IMR-90 (cell line): Measurements from ENCODE around the gene XPR1. TPM values are rescaled to one million over a fixed set of nuclear protein-coding genes. Genes with fewer than 3 reads are reported as not detected.

ENCODE experiments used
- ATAC-seq: fragments of 200-7000 bp; cut with Tn5 transposase; 2 replicates; pipeline ENCODE4 v1.9.1; 2020; ENCODE audit warnings: low read depth, mild to moderate bottlenecking, moderate library complexity
- BruUV-seq: library from RNA; stranded (reverse); fragments of 400-500 nt; replicated peaks from 2 replicates; lab custom pipeline; 2021; lab: Mats Ljungman, UMichigan
- CTCF ChIA-PET: fragments of 300-600 bp; formaldehyde crosslinking; extraction: SDS; loops from one replicate; lab custom pipeline; 2021; ENCODE audit warnings: antibody characterized with exemption; lab: Yijun Ruan, JAX
- POLR2A ChIA-PET: fragments of 300-600 bp; sonication (Branson Sonifier 250); formaldehyde crosslinking; loops from one replicate; lab custom pipeline; 2022; ENCODE audit warnings: antibody characterized with exemption; ENCODE audit not compliant: unreplicated experiment; lab: Charles Lee
- DNase-seq: peaks from one replicate; pipeline ENCODE4 v3.0.0; 2013
- H2AFZ ChIP-seq: replicated peaks from 2 replicates; pipeline ENCODE3; 2013; ENCODE audit warnings: low read length, mild to moderate bottlenecking; ENCODE audit not compliant: poor library complexity
- H2AK5ac ChIP-seq: 2 replicates; pipeline ENCODE4 v1.6.1; 2013; ENCODE audit warnings: low read depth, low read length, inconsistent platforms
- H2AK9ac ChIP-seq: replicated peaks from 2 replicates; pipeline ENCODE3; 2013; ENCODE audit warnings: mild to moderate bottlenecking, low read depth, low read length, moderate library complexity; ENCODE audit not compliant: poor library complexity
- H2BK120ac ChIP-seq: 2 replicates; pipeline ENCODE4 v1.6.1; 2013; ENCODE audit warnings: low read depth, low read length, inconsistent platforms
- H2BK15ac ChIP-seq: 3 replicates; pipeline ENCODE4 v1.6.1; 2013; ENCODE audit warnings: low read depth, low read length, inconsistent platforms
- H2BK20ac ChIP-seq: 2 replicates; pipeline ENCODE4 v1.6.1; 2013; ENCODE audit warnings: low read depth, mild to moderate bottlenecking, inconsistent platforms, low read length, moderate library complexity
- H2BK5ac ChIP-seq: 2 replicates; pipeline ENCODE4 v1.6.1; 2013; ENCODE audit warnings: mild to moderate bottlenecking, low read depth, low read length, inconsistent platforms; ENCODE audit not compliant: poor library complexity, severe bottlenecking
- H3K14ac ChIP-seq: replicated peaks from 2 replicates; pipeline ENCODE4 v1.6.1; 2013; ENCODE audit warnings: low read depth, low read length, inconsistent platforms
- H3K18ac ChIP-seq: 2 replicates; pipeline ENCODE4 v1.6.1; 2013; ENCODE audit warnings: low read depth, low read length, control low read depth
- H3K23ac ChIP-seq: 2 replicates; pipeline ENCODE4 v1.6.1; 2013; ENCODE audit warnings: low read depth, low read length, inconsistent platforms
- H3K27ac ChIP-seq: 2 replicates; pipeline ENCODE4 v1.5.1; 2013; ENCODE audit warnings: mild to moderate bottlenecking, control low read depth, low read length; ENCODE audit not compliant: insufficient read depth
- H3K27me3 ChIP-seq: 2 replicates; pipeline ENCODE4 v1.6.1; 2013; ENCODE audit warnings: low read length; ENCODE audit not compliant: control insufficient read depth, insufficient read depth
- H3K36me3 ChIP-seq: 2 replicates; pipeline ENCODE4 v1.6.1; 2013; ENCODE audit warnings: low read length, mixed read lengths; ENCODE audit not compliant: control insufficient read depth, insufficient read depth
- H3K4ac ChIP-seq: 2 replicates; pipeline ENCODE4 v1.6.1; 2013; ENCODE audit warnings: low read depth, low read length, inconsistent platforms
- H3K4me1 ChIP-seq: 2 replicates; pipeline ENCODE4 v1.6.1; 2013; ENCODE audit warnings: low read length, mixed read lengths; ENCODE audit not compliant: control insufficient read depth, insufficient read depth
- H3K4me2 ChIP-seq: 2 replicates; pipeline ENCODE4 v1.6.1; 2013; ENCODE audit warnings: low read depth, mild to moderate bottlenecking, control low read depth, low read length, moderate library complexity
- H3K4me3 ChIP-seq: 2 replicates; pipeline ENCODE4 v1.5.1; 2013; ENCODE audit warnings: low read depth, mild to moderate bottlenecking, control low read depth, low read length, moderate library complexity; ENCODE audit not compliant: insufficient read depth
- H3K56ac ChIP-seq: 2 replicates; pipeline ENCODE4 v1.6.1; 2013; ENCODE audit warnings: low read length, inconsistent platforms; ENCODE audit not compliant: insufficient read depth; ENCODE audit errors: extremely low read depth
- H3K79me1 ChIP-seq, 2 experiments: 2 replicates each; pipeline ENCODE4 v1.6.1; 2013; ENCODE audit warnings: low read length in 2 of 2, inconsistent platforms in 1 of 2, low read depth in 1 of 2
- H3K9ac ChIP-seq: 2 replicates; pipeline ENCODE4 v1.6.1; 2013; ENCODE audit warnings: low read depth, low read length, control low read depth
- H3K9me1 ChIP-seq: 2 replicates; pipeline ENCODE4 v1.6.1; 2013; ENCODE audit warnings: low read length, inconsistent platforms; ENCODE audit not compliant: insufficient read depth
- H3K9me3 ChIP-seq: 2 replicates; pipeline ENCODE4 v1.6.1; 2013; ENCODE audit warnings: low read length; ENCODE audit not compliant: control insufficient read depth, insufficient read depth
- H4K20me1 ChIP-seq: 2 replicates; pipeline ENCODE4 v1.6.1; 2013; ENCODE audit warnings: low read length, inconsistent platforms; ENCODE audit not compliant: insufficient read depth
- H4K5ac ChIP-seq: 2 replicates; pipeline ENCODE4 v1.6.1; 2013; ENCODE audit warnings: mild to moderate bottlenecking, low read depth, low read length, control low read depth
- H4K8ac ChIP-seq, 2 experiments: 2 replicates each; pipeline ENCODE4 v1.6.1; 2013; ENCODE audit warnings: low read depth in 2 of 2, low read length in 2 of 2, control low read depth in 1 of 2, inconsistent platforms in 1 of 2
- H4K91ac ChIP-seq: 2 replicates; pipeline ENCODE4 v1.6.1; 2013; ENCODE audit warnings: low read depth, low read length, inconsistent platforms; ENCODE audit not compliant: insufficient read depth
- MAFK ChIP-seq: IDR thresholded peaks from 2 replicates; pipeline ENCODE4 v1.6.1; 2012; ENCODE audit warnings: low read depth, low read length, improper control_type of control experiment
- MAZ ChIP-seq: IDR thresholded peaks from 2 replicates; pipeline ENCODE4 v1.6.1; 2012; ENCODE audit warnings: low read depth, mild to moderate bottlenecking, low read length, improper control_type of control experiment, moderate library complexity, borderline replicate concordance
- MXI1 ChIP-seq: IDR thresholded peaks from 2 replicates; pipeline ENCODE4 v1.6.1; 2012; ENCODE audit warnings: low read depth, mild to moderate bottlenecking, low read length, moderate library complexity, borderline replicate concordance
- NFE2L2 ChIP-seq: fragments of 150-350 bp; IDR thresholded peaks from 2 replicates; pipeline ENCODE4 v1.6.1; 2016; ENCODE audit warnings: low read depth, mild to moderate bottlenecking, low read length
- RFX5 ChIP-seq: IDR thresholded peaks from 2 replicates; pipeline ENCODE4 v1.8.0; 2012; ENCODE audit warnings: low read depth, mild to moderate bottlenecking, low read length, moderate library complexity
- SMC3 ChIP-seq: fragments of 150-350 bp; IDR thresholded peaks from 2 replicates; pipeline ENCODE4 v1.6.1; 2016; ENCODE audit warnings: low read depth, mild to moderate bottlenecking, antibody characterized with exemption, low read length, moderate library complexity
- USF2 ChIP-seq: fragments of 150-350 bp; IDR thresholded peaks from 2 replicates; pipeline ENCODE4 v1.6.1; 2017; ENCODE audit warnings: mild to moderate bottlenecking, antibody characterized with exemption, low read length, low read depth
- dilution Hi-C: fragments of 300-500 bp; cut with HindIII; formaldehyde crosslinking; loops from one replicate; pipeline ENCODE4 v1.14.3; 2018; ENCODE audit warnings: low sequenced_read_pairs; ENCODE audit not compliant: unreplicated experiment
- in situ Hi-C: fragments of 300-500 bp; cut with MboI; formaldehyde crosslinking; loops from 3 replicates; pipeline ENCODE4 v1.14.3; 2019; ENCODE audit warnings: low sequenced_read_pairs, inconsistent platforms, mixed read lengths
- intact Hi-C: fragments of 100-400 bp; cut with micrococcal nuclease; formaldehyde crosslinking; loops from 2 replicates; pipeline ENCODE4 v1.10.0; 2022
- polyA plus RNA-seq, 3 experiments: library from polyadenylated mRNA; depleted of rRNA; stranded (reverse); fragments of >200 nt; gene quantifications; 2 replicates each; pipeline ENCODE4 v1.2.3, GENCODE V29; 2012; ENCODE audit warnings: low replicate concordance in 1 of 3
- total RNA-seq: library from RNA; depleted of rRNA; stranded (reverse); fragments of >200 nt; gene quantifications from 2 replicates; pipeline ENCODE4 v1.2.3, GENCODE V29; 2012

Gene XPR1
- total and polyA plus RNA-seq, 2 of the 4 experiments (the other 2 are of a cell fraction): 11.8 to 25.1 TPM

- H2AK5ac ChIP-seq: no peak overlapping the region
- H3K4me1 ChIP-seq: peaks cover 3% of the 10 kb centered on the region; the same call in 1 of the 2 replicates
- no peak for DNase-seq
- no peak overlapping the region for H3K56ac ChIP-seq
- H3K4me2 ChIP-seq: no peak overlapping the region
- H3K79me1 ChIP-seq: no peaks in the 10 kb centered on the region
- ChIA-PET POLR2A (no interaction called here), CTCF (no interaction called here)
- peaks cover 6% of the 10 kb centered on the region; the same call in 1 of the 2 replicates for H3K9me1 ChIP-seq
- no TSS peak for BruUV-seq
- no peaks in the 10 kb centered on the region for H3K9me3 ChIP-seq
- no peak overlapping the region for H3K23ac ChIP-seq
- TF ChIP-seq NFE2L2: no peak
- no peak for TF ChIP-seq MXI1
- TF ChIP-seq SMC3: no peak
- no peak for TF ChIP-seq MAZ
- TF ChIP-seq MAFK: no peak
- TF ChIP-seq USF2: no peak
- no peak for TF ChIP-seq RFX5
- H3K27ac ChIP-seq: no peak overlapping the region
- no peak overlapping the region for H3K9ac ChIP-seq
- H3K14ac ChIP-seq: no peak overlapping the region
- H2BK120ac ChIP-seq: no peak overlapping the region
- no peak overlapping the region for H4K91ac ChIP-seq
- no peak overlapping the region for H3K18ac ChIP-seq
- intact Hi-C loops (no loop called here), dilution Hi-C loops (no loop called here), in situ Hi-C loops (no loop called here)
- no peak overlapping the region for H2BK20ac ChIP-seq
- ATAC-seq: no peak
- H2AFZ ChIP-seq: no peak overlapping the region
- no peak overlapping the region for H3K4ac ChIP-seq
- no peak overlapping the region for H3K4me3 ChIP-seq
- no peak overlapping the region for H2AK9ac ChIP-seq
- no peak overlapping the region for H4K8ac ChIP-seq
- no peak overlapping the region for H2BK5ac ChIP-seq
- no peak overlapping the region for H4K5ac ChIP-seq
- H2BK15ac ChIP-seq: no peak overlapping the region
- no peaks in the 10 kb centered on the region for H3K27me3 ChIP-seq
- no peaks in the 10 kb centered on the region for H4K20me1 ChIP-seq
- H3K36me3 ChIP-seq: peaks cover 30% of the 10 kb centered on the region; the same call in 1 of the 2 replicates
Measured at GRCh38 chr1:180933141-180933540, 301.3 kb downstream of the XPR1 start.
